ENCODE data around the gene PEX3.

- no peak for TF ChIP-seq CTCF (IDR thresholded peaks at IDR 0.05; ENCODE audit: borderline replicate concordance, extremely low read depth, low read length, poor library complexity, severe bottlenecking)
- TF ChIP-seq EZH2 (IDR thresholded peaks at IDR 0.05; ENCODE audit: borderline replicate concordance, low read depth, low read length, severe bottlenecking) = no peak
These were observed 8.7 kb upstream of the PEX3 start for GRCh38 chr6:143441680-143442545.

Measured in DND-41 (cell line).